H1 (cell line): ENCODE results near the gene OXNAD1. TPM values are rescaled to one million over a fixed set of nuclear protein-coding genes. Genes with fewer than 3 reads are reported as not detected.

Experiments used
- CTCF ChIA-PET: fragments of 300-600 bp; sonication (Branson Sonifier 250); formaldehyde crosslinking; loops from one replicate; lab custom pipeline; 2021; ENCODE audit not compliant: partially characterized antibody; lab: Charles Lee
- POLR2A ChIA-PET: fragments of 300-600 bp; sonication (Branson Sonifier 250); formaldehyde crosslinking; loops from one replicate; lab custom pipeline; 2021; ENCODE audit warnings: inconsistent platforms; ENCODE audit not compliant: partially characterized antibody; lab: Charles Lee
- DNase-seq, 2 experiments: peaks; one replicate each; pipeline versions ENCODE4 v3.0.0 to v3.0.0-alpha.2; 2010 to 2022; ENCODE audit warnings: low spot score in 2 of 2, low read depth in 1 of 2, mixed read lengths in 1 of 2
- FAIRE-seq: peaks from 2 replicates; lab custom pipeline; 2011; peaks lifted over from hg19 to GRCh38; lab: Jason Lieb, UNC
- H2AFZ ChIP-seq: 2 replicates; pipeline ENCODE4 v1.8.1; 2012; ENCODE audit warnings: low read length, inconsistent platforms
- H2AK5ac ChIP-seq: 2 replicates; pipeline ENCODE4 v1.6.1; 2013; ENCODE audit warnings: low read depth, low read length
- H2BK120ac ChIP-seq: replicated peaks from 2 replicates; pipeline ENCODE3; 2013; ENCODE audit warnings: low read depth, low read length, inconsistent platforms
- H2BK12ac ChIP-seq: 2 replicates; pipeline ENCODE4 v1.6.1; 2013; ENCODE audit warnings: low read depth, low read length
- H2BK15ac ChIP-seq: 2 replicates; pipeline ENCODE4 v1.6.1; 2013; ENCODE audit warnings: low read length
- H2BK20ac ChIP-seq: 2 replicates; pipeline ENCODE4 v1.6.1; 2013; ENCODE audit warnings: low read length
- H2BK5ac ChIP-seq: 2 replicates; pipeline ENCODE4 v1.6.1; 2013; ENCODE audit warnings: low read depth, low read length
- H3K14ac ChIP-seq: 2 replicates; pipeline ENCODE4 v1.6.1; 2013; ENCODE audit warnings: inconsistent platforms; ENCODE audit not compliant: insufficient read length
- H3K18ac ChIP-seq: 2 replicates; pipeline ENCODE4 v1.6.1; 2013; ENCODE audit warnings: low read length; ENCODE audit errors: extremely low read depth
- H3K23ac ChIP-seq: 2 replicates; pipeline ENCODE4 v1.6.1; 2013; ENCODE audit warnings: inconsistent platforms; ENCODE audit not compliant: insufficient read length
- H3K23me2 ChIP-seq: 2 replicates; pipeline ENCODE4 v1.6.1; 2013; ENCODE audit warnings: low read depth, low read length
- H3K27ac ChIP-seq: 2 replicates; pipeline ENCODE4 v1.6.1; 2011; ENCODE audit warnings: low read depth, low read length, inconsistent platforms
- H3K27me3 ChIP-seq, 4 experiments: replicated peaks in 1 of 4; 1 replicate in 1 of 4; 2 replicates in 3 of 4; pipeline versions ENCODE4 v1.6.1 to v1.8.1; 2011 to 2013; ENCODE audit warnings: low read length in 3 of 4, mild to moderate bottlenecking in 3 of 4, inconsistent platforms in 2 of 4, mixed read lengths in 2 of 4, moderate library complexity in 1 of 4; ENCODE audit not compliant: control insufficient read depth in 3 of 4, insufficient read depth in 3 of 4; ENCODE audit errors: extremely low read depth in 1 of 4
- H3K36me3 ChIP-seq, 4 experiments: 2 replicates each; pipeline versions ENCODE4 v1.6.1 to v1.8.1; 2011 to 2013; ENCODE audit warnings: mild to moderate bottlenecking in 4 of 4, low read length in 3 of 4, moderate library complexity in 2 of 4, control low read depth in 1 of 4, inconsistent platforms in 1 of 4; ENCODE audit not compliant: insufficient read depth in 4 of 4, control insufficient read depth in 2 of 4
- H3K4ac ChIP-seq: replicated peaks from 2 replicates; pipeline ENCODE3; 2013; ENCODE audit warnings: low read length, low read depth, mixed read lengths, inconsistent platforms; ENCODE audit not compliant: insufficient read length
- H3K4me1 ChIP-seq, 4 experiments: replicated peaks in 1 of 4; 1 replicate in 1 of 4; 2 replicates in 3 of 4; pipeline versions ENCODE4 v1.6.1 to v1.8.1; 2011 to 2013; ENCODE audit warnings: low read length in 3 of 4, inconsistent platforms in 2 of 4, mixed read lengths in 1 of 4; ENCODE audit not compliant: insufficient read depth in 4 of 4, control insufficient read depth in 3 of 4
- H3K4me2 ChIP-seq, 2 experiments: 2 replicates each; pipeline versions ENCODE4 v1.6.1 to v1.8.1; 2011 to 2013; ENCODE audit warnings: low read depth in 2 of 2, low read length in 2 of 2, control low read depth in 1 of 2, inconsistent platforms in 1 of 2, mild to moderate bottlenecking in 1 of 2; ENCODE audit not compliant: insufficient read depth in 1 of 2
- H3K4me3 ChIP-seq, 4 experiments: fragments of 200-600, 300-600 bp in 1 of 4; sonication (generic), shearing (Covaris generic), sonication (Bioruptor Twin) in 1 of 4; 2 replicates each; pipeline versions ENCODE4 v1.5.1 to v1.8.1; 2011 to 2016; ENCODE audit warnings: low read length in 4 of 4, low read depth in 3 of 4, control low read depth in 2 of 4, inconsistent platforms in 2 of 4, mild to moderate bottlenecking in 2 of 4, mixed read lengths in 1 of 4, moderate library complexity in 1 of 4; ENCODE audit not compliant: insufficient read depth in 2 of 4; ENCODE audit errors: extremely low read depth in 1 of 4
- H3K56ac ChIP-seq: replicated peaks from 2 replicates; pipeline ENCODE3; 2013; ENCODE audit warnings: low read depth, mild to moderate bottlenecking, mixed read lengths, low read length, inconsistent platforms; ENCODE audit not compliant: insufficient read length
- H3K79me1 ChIP-seq: 2 replicates; pipeline ENCODE4 v1.6.1; 2013; ENCODE audit warnings: low read depth, low read length, control low read depth
- H3K79me2 ChIP-seq, 2 experiments: 2 replicates each; pipeline versions ENCODE4 v1.6.1 to v1.8.1; 2012 to 2013; ENCODE audit warnings: low read length in 2 of 2, mild to moderate bottlenecking in 2 of 2, inconsistent platforms in 1 of 2; ENCODE audit not compliant: insufficient read depth in 2 of 2, control insufficient read depth in 1 of 2
- H3K9ac ChIP-seq, 4 experiments: replicated peaks in 1 of 4; 1 replicate in 1 of 4; 2 replicates in 3 of 4; pipeline versions ENCODE4 v1.6.1 to v1.8.1; 2011 to 2013; ENCODE audit warnings: low read depth in 3 of 4, low read length in 3 of 4, control low read depth in 2 of 4, mild to moderate bottlenecking in 2 of 4, moderate library complexity in 2 of 4, inconsistent platforms in 1 of 4; ENCODE audit errors: extremely low read depth in 1 of 4
- H3K9me3 ChIP-seq, 2 experiments: 2 replicates each; pipeline versions ENCODE4 v1.6.1 to v1.8.1; 2012 to 2013; ENCODE audit warnings: mild to moderate bottlenecking in 2 of 2, moderate library complexity in 2 of 2, control low read depth in 1 of 2, inconsistent platforms in 1 of 2, low read depth in 1 of 2, low read length in 1 of 2, mixed read lengths in 1 of 2; ENCODE audit not compliant: insufficient read depth in 2 of 2
- H4K20me1 ChIP-seq, 2 experiments: replicated peaks in 1 of 2; 2 replicates each; pipeline versions ENCODE3 to v1.8.1; 2011 to 2013; ENCODE audit warnings: inconsistent platforms in 2 of 2, low read length in 2 of 2, mild to moderate bottlenecking in 1 of 2; ENCODE audit not compliant: insufficient read depth in 2 of 2, control insufficient read depth in 1 of 2
- H4K5ac ChIP-seq: 2 replicates; pipeline ENCODE4 v1.6.1; 2013; ENCODE audit warnings: low read length, low read depth, mixed read lengths, inconsistent platforms; ENCODE audit not compliant: insufficient read length
- H4K8ac ChIP-seq: 2 replicates; pipeline ENCODE4 v1.8.0; 2013; ENCODE audit warnings: mild to moderate bottlenecking, moderate library complexity, low read length, inconsistent platforms; ENCODE audit not compliant: insufficient read depth; ENCODE audit errors: extremely low read depth
- H4K91ac ChIP-seq: replicated peaks from 2 replicates; pipeline ENCODE3; 2013; ENCODE audit warnings: low read length, mixed read lengths, inconsistent platforms; ENCODE audit not compliant: insufficient read length
- ASH2L ChIP-seq: fragments of 200-600, 300-600 bp; sonication (generic); IDR thresholded peaks from one replicate; pipeline ENCODE4 v1.7.1; 2017; ENCODE audit warnings: low read length
- ATF3 ChIP-seq: IDR thresholded peaks from 2 replicates; pipeline ENCODE4 v1.6.1; 2011; ENCODE audit warnings: low read depth, mild to moderate bottlenecking, low read length; ENCODE audit not compliant: insufficient read depth
- JUN ChIP-seq: IDR thresholded peaks from 2 replicates; pipeline ENCODE4 v1.6.1; 2011; ENCODE audit warnings: low read depth, mild to moderate bottlenecking, improper control_type of control experiment, low read length
- RXRA ChIP-seq: IDR thresholded peaks from 2 replicates; pipeline ENCODE4 v1.6.1; 2011; ENCODE audit warnings: low read depth, mild to moderate bottlenecking, low read length, moderate library complexity; ENCODE audit not compliant: insufficient read depth
- TAF7 ChIP-seq: optimal IDR thresholded peaks from 2 replicates; pipeline ENCODE3; 2011; ENCODE audit warnings: low read depth, mild to moderate bottlenecking, inconsistent platforms, low read length, moderate library complexity, borderline replicate concordance
- WGBS, 2 experiments: shearing (Covaris generic) in 1 of 2; methylation state at CpG; one replicate each; pipeline versions ENCODE4 v1.1.6 to v1.1.7; 2013 to 2015; ENCODE audit warnings: low lambda C conversion rate in 2 of 2, mixed read lengths in 2 of 2, inconsistent platforms in 1 of 2, low coverage in 1 of 2, missing lambda C conversion rate in 1 of 2; ENCODE audit not compliant: insufficient replicate concordance in 2 of 2, insufficient coverage in 1 of 2, insufficient read length in 1 of 2; ENCODE audit errors: extremely low coverage in 1 of 2, missing lambda C conversion rate in 1 of 2; 5-methylcytosine and 5-hydroxymethylcytosine counted together
- polyA plus RNA-seq, 7 experiments: library from polyadenylated mRNA; depleted of rRNA in 3 of 7; stranded (reverse) in 5 of 7; unstranded in 2 of 7; fragments of >200 nt in 5 of 7; fragments of 200-250 nt in 2 of 7; gene quantifications; 1 replicate in 5 of 7; 2 replicates in 1 of 7; 4 replicates in 1 of 7; pipeline versions ENCODE4 v1.2.1 to v1.2.3, GENCODE V29; 2011 to 2013; ENCODE audit warnings: missing spikeins in 2 of 7, mixed read lengths in 2 of 7
- total RNA-seq: library from RNA; stranded (reverse); fragmentation: NEBNext Ultra II Directional; extraction: Animal tissue kit (Norgen Biotek cat#: 25700); gene quantifications from 2 replicates; pipeline ENCODE4 v1.2.1, GENCODE V29; 2021

OXNAD1 gene
- total and polyA plus RNA-seq, 2 of the 8 experiments (the other 6 are each of a cell fraction or from before 2014, with no cell fraction given), result 14.9 to 24.8 TPM

- no peak for FAIRE-seq
- no peak overlapping the region for H3K4ac ChIP-seq
- no peak overlapping the region for H4K8ac ChIP-seq
- ChIA-PET POLR2A (no interaction called here), CTCF (no interaction called here)
- H3K27ac ChIP-seq, result no peak overlapping the region
- peaks cover 0 to 8% of the 10 kb centered on the region in 2 experiments; a peak in 1 of 4 replicates for H3K79me2 ChIP-seq
- no peak overlapping the region for H3K18ac ChIP-seq
- no peaks in the 10 kb centered on the region for H3K27me3 ChIP-seq
- no peak overlapping the region for H3K14ac ChIP-seq
- H3K9me3 ChIP-seq, result no peaks in the 10 kb centered on the region
- no peak overlapping the region for H2AK5ac ChIP-seq
- DNase-seq, result no peak
- no peak overlapping the region for H3K23ac ChIP-seq
- no peak overlapping the region for H2BK20ac ChIP-seq
- no peaks in the 10 kb centered on the region for H3K23me2 ChIP-seq
- 71% methylated on average over 1 of the region's 2 CpGs; no CpG with 5 or more reads in 1 of the 2 experiments for WGBS, 2 experiments
- peaks cover 4% of the 10 kb centered on the region; the same call in 1 of the 2 replicates for H3K79me1 ChIP-seq
- H3K4me3 ChIP-seq, result no peak overlapping the region
- no peak overlapping the region for H3K9ac ChIP-seq
- no peak overlapping the region for H2BK15ac ChIP-seq
- no peak overlapping the region for H4K91ac ChIP-seq
- no peak overlapping the region for H2BK12ac ChIP-seq
- peaks cover 0 to 6% (median 3%) of the 10 kb centered on the region in 4 experiments; a peak in 2 of 8 replicates for H3K36me3 ChIP-seq
- H2BK120ac ChIP-seq, result no peak overlapping the region
- no peak overlapping the region for H2BK5ac ChIP-seq
- H3K4me1 ChIP-seq, result peaks cover 0 to 4% (median 0%) of the 10 kb centered on the region in 4 experiments; a peak in 1 of 7 replicates
- no peaks in the 10 kb centered on the region for H4K20me1 ChIP-seq
- TF ChIP-seq JUN, result no peak
- no peak for TF ChIP-seq ASH2L
- no peak for TF ChIP-seq TAF7
- no peak for TF ChIP-seq ATF3
- TF ChIP-seq RXRA, result no peak
- H3K56ac ChIP-seq, result no peak overlapping the region
- no peak overlapping the region for H3K4me2 ChIP-seq
- H2AFZ ChIP-seq, result no peak overlapping the region
- no peak overlapping the region for H4K5ac ChIP-seq
Observed at GRCh38 chr3:16309558-16309957, 44.5 kb downstream of the OXNAD1 start.
